H1 (cell line): ENCODE results near the gene PKD1. TPM values are rescaled to one million over a fixed set of nuclear protein-coding genes. Genes with fewer than 3 reads are reported as not detected.
"Not testable (repeated sequence)": the region's sequence is repeated elsewhere in the genome, so short reads cannot be mapped to it uniquely, and the experiment has no call there.

ENCODE experiments used
- CTCF ChIA-PET: fragments of 300-600 bp; sonication (Branson Sonifier 250); formaldehyde crosslinking; loops from one replicate; lab custom pipeline; 2021; ENCODE audit not compliant: partially characterized antibody; lab: Charles Lee
- POLR2A ChIA-PET: fragments of 300-600 bp; sonication (Branson Sonifier 250); formaldehyde crosslinking; loops from one replicate; lab custom pipeline; 2021; ENCODE audit warnings: inconsistent platforms; ENCODE audit not compliant: partially characterized antibody; lab: Charles Lee
- DNase-seq, 2 experiments: peaks; one replicate each; pipeline versions ENCODE4 v3.0.0 to v3.0.0-alpha.2; 2010 to 2022; ENCODE audit warnings: low spot score in 2 of 2, low read depth in 1 of 2, mixed read lengths in 1 of 2
- FAIRE-seq: peaks from 2 replicates; lab custom pipeline; 2011; peaks lifted over from hg19 to GRCh38; lab: Jason Lieb, UNC
- H2AFZ ChIP-seq: 2 replicates; pipeline ENCODE4 v1.8.1; 2012; ENCODE audit warnings: low read length, inconsistent platforms
- H2AK5ac ChIP-seq: 2 replicates; pipeline ENCODE4 v1.6.1; 2013; ENCODE audit warnings: low read depth, low read length
- H2BK120ac ChIP-seq: replicated peaks from 2 replicates; pipeline ENCODE3; 2013; ENCODE audit warnings: low read depth, low read length, inconsistent platforms
- H2BK12ac ChIP-seq: 2 replicates; pipeline ENCODE4 v1.6.1; 2013; ENCODE audit warnings: low read depth, low read length
- H2BK15ac ChIP-seq: 2 replicates; pipeline ENCODE4 v1.6.1; 2013; ENCODE audit warnings: low read length
- H2BK20ac ChIP-seq: 2 replicates; pipeline ENCODE4 v1.6.1; 2013; ENCODE audit warnings: low read length
- H2BK5ac ChIP-seq: 2 replicates; pipeline ENCODE4 v1.6.1; 2013; ENCODE audit warnings: low read depth, low read length
- H3K14ac ChIP-seq: 2 replicates; pipeline ENCODE4 v1.6.1; 2013; ENCODE audit warnings: inconsistent platforms; ENCODE audit not compliant: insufficient read length
- H3K18ac ChIP-seq: 2 replicates; pipeline ENCODE4 v1.6.1; 2013; ENCODE audit warnings: low read length; ENCODE audit errors: extremely low read depth
- H3K23ac ChIP-seq: 2 replicates; pipeline ENCODE4 v1.6.1; 2013; ENCODE audit warnings: inconsistent platforms; ENCODE audit not compliant: insufficient read length
- H3K23me2 ChIP-seq: 2 replicates; pipeline ENCODE4 v1.6.1; 2013; ENCODE audit warnings: low read depth, low read length
- H3K27ac ChIP-seq: 2 replicates; pipeline ENCODE4 v1.6.1; 2011; ENCODE audit warnings: low read depth, low read length, inconsistent platforms
- H3K27me3 ChIP-seq, 4 experiments: replicated peaks in 1 of 4; 1 replicate in 1 of 4; 2 replicates in 3 of 4; pipeline versions ENCODE4 v1.6.1 to v1.8.1; 2011 to 2013; ENCODE audit warnings: low read length in 3 of 4, mild to moderate bottlenecking in 3 of 4, inconsistent platforms in 2 of 4, mixed read lengths in 2 of 4, moderate library complexity in 1 of 4; ENCODE audit not compliant: control insufficient read depth in 3 of 4, insufficient read depth in 3 of 4; ENCODE audit errors: extremely low read depth in 1 of 4
- H3K36me3 ChIP-seq, 4 experiments: 2 replicates each; pipeline versions ENCODE4 v1.6.1 to v1.8.1; 2011 to 2013; ENCODE audit warnings: mild to moderate bottlenecking in 4 of 4, low read length in 3 of 4, moderate library complexity in 2 of 4, control low read depth in 1 of 4, inconsistent platforms in 1 of 4; ENCODE audit not compliant: insufficient read depth in 4 of 4, control insufficient read depth in 2 of 4
- H3K4ac ChIP-seq: replicated peaks from 2 replicates; pipeline ENCODE3; 2013; ENCODE audit warnings: low read length, low read depth, mixed read lengths, inconsistent platforms; ENCODE audit not compliant: insufficient read length
- H3K4me1 ChIP-seq, 4 experiments: replicated peaks in 1 of 4; 1 replicate in 1 of 4; 2 replicates in 3 of 4; pipeline versions ENCODE4 v1.6.1 to v1.8.1; 2011 to 2013; ENCODE audit warnings: low read length in 3 of 4, inconsistent platforms in 2 of 4, mixed read lengths in 1 of 4; ENCODE audit not compliant: insufficient read depth in 4 of 4, control insufficient read depth in 3 of 4
- H3K4me2 ChIP-seq, 2 experiments: 2 replicates each; pipeline versions ENCODE4 v1.6.1 to v1.8.1; 2011 to 2013; ENCODE audit warnings: low read depth in 2 of 2, low read length in 2 of 2, control low read depth in 1 of 2, inconsistent platforms in 1 of 2, mild to moderate bottlenecking in 1 of 2; ENCODE audit not compliant: insufficient read depth in 1 of 2
- H3K4me3 ChIP-seq, 4 experiments: fragments of 200-600, 300-600 bp in 1 of 4; sonication (generic), shearing (Covaris generic), sonication (Bioruptor Twin) in 1 of 4; 2 replicates each; pipeline versions ENCODE4 v1.5.1 to v1.8.1; 2011 to 2016; ENCODE audit warnings: low read length in 4 of 4, low read depth in 3 of 4, control low read depth in 2 of 4, inconsistent platforms in 2 of 4, mild to moderate bottlenecking in 2 of 4, mixed read lengths in 1 of 4, moderate library complexity in 1 of 4; ENCODE audit not compliant: insufficient read depth in 2 of 4; ENCODE audit errors: extremely low read depth in 1 of 4
- H3K56ac ChIP-seq: replicated peaks from 2 replicates; pipeline ENCODE3; 2013; ENCODE audit warnings: low read depth, mild to moderate bottlenecking, mixed read lengths, low read length, inconsistent platforms; ENCODE audit not compliant: insufficient read length
- H3K79me1 ChIP-seq: 2 replicates; pipeline ENCODE4 v1.6.1; 2013; ENCODE audit warnings: low read depth, low read length, control low read depth
- H3K79me2 ChIP-seq, 2 experiments: 2 replicates each; pipeline versions ENCODE4 v1.6.1 to v1.8.1; 2012 to 2013; ENCODE audit warnings: low read length in 2 of 2, mild to moderate bottlenecking in 2 of 2, inconsistent platforms in 1 of 2; ENCODE audit not compliant: insufficient read depth in 2 of 2, control insufficient read depth in 1 of 2
- H3K9ac ChIP-seq, 4 experiments: replicated peaks in 1 of 4; 1 replicate in 1 of 4; 2 replicates in 3 of 4; pipeline versions ENCODE4 v1.6.1 to v1.8.1; 2011 to 2013; ENCODE audit warnings: low read depth in 3 of 4, low read length in 3 of 4, control low read depth in 2 of 4, mild to moderate bottlenecking in 2 of 4, moderate library complexity in 2 of 4, inconsistent platforms in 1 of 4; ENCODE audit errors: extremely low read depth in 1 of 4
- H3K9me3 ChIP-seq, 2 experiments: 2 replicates each; pipeline versions ENCODE4 v1.6.1 to v1.8.1; 2012 to 2013; ENCODE audit warnings: mild to moderate bottlenecking in 2 of 2, moderate library complexity in 2 of 2, control low read depth in 1 of 2, inconsistent platforms in 1 of 2, low read depth in 1 of 2, low read length in 1 of 2, mixed read lengths in 1 of 2; ENCODE audit not compliant: insufficient read depth in 2 of 2
- H4K20me1 ChIP-seq, 2 experiments: replicated peaks in 1 of 2; 2 replicates each; pipeline versions ENCODE3 to v1.8.1; 2011 to 2013; ENCODE audit warnings: inconsistent platforms in 2 of 2, low read length in 2 of 2, mild to moderate bottlenecking in 1 of 2; ENCODE audit not compliant: insufficient read depth in 2 of 2, control insufficient read depth in 1 of 2
- H4K5ac ChIP-seq: 2 replicates; pipeline ENCODE4 v1.6.1; 2013; ENCODE audit warnings: low read length, low read depth, mixed read lengths, inconsistent platforms; ENCODE audit not compliant: insufficient read length
- H4K8ac ChIP-seq: 2 replicates; pipeline ENCODE4 v1.8.0; 2013; ENCODE audit warnings: mild to moderate bottlenecking, moderate library complexity, low read length, inconsistent platforms; ENCODE audit not compliant: insufficient read depth; ENCODE audit errors: extremely low read depth
- H4K91ac ChIP-seq: replicated peaks from 2 replicates; pipeline ENCODE3; 2013; ENCODE audit warnings: low read length, mixed read lengths, inconsistent platforms; ENCODE audit not compliant: insufficient read length
- WGBS, 2 experiments: shearing (Covaris generic) in 1 of 2; methylation state at CpG; one replicate each; pipeline versions ENCODE4 v1.1.6 to v1.1.7; 2013 to 2015; ENCODE audit warnings: low lambda C conversion rate in 2 of 2, mixed read lengths in 2 of 2, inconsistent platforms in 1 of 2, low coverage in 1 of 2, missing lambda C conversion rate in 1 of 2; ENCODE audit not compliant: insufficient replicate concordance in 2 of 2, insufficient coverage in 1 of 2, insufficient read length in 1 of 2; ENCODE audit errors: extremely low coverage in 1 of 2, missing lambda C conversion rate in 1 of 2; 5-methylcytosine and 5-hydroxymethylcytosine counted together
- polyA plus RNA-seq, 7 experiments: library from polyadenylated mRNA; depleted of rRNA in 3 of 7; stranded (reverse) in 5 of 7; unstranded in 2 of 7; fragments of >200 nt in 5 of 7; fragments of 200-250 nt in 2 of 7; gene quantifications; 1 replicate in 5 of 7; 2 replicates in 1 of 7; 4 replicates in 1 of 7; pipeline versions ENCODE4 v1.2.1 to v1.2.3, GENCODE V29; 2011 to 2013; ENCODE audit warnings: missing spikeins in 2 of 7, mixed read lengths in 2 of 7
- total RNA-seq: library from RNA; stranded (reverse); fragmentation: NEBNext Ultra II Directional; extraction: Animal tissue kit (Norgen Biotek cat#: 25700); gene quantifications from 2 replicates; pipeline ENCODE4 v1.2.1, GENCODE V29; 2021

The PKD1 gene
- total and polyA plus RNA-seq, 2 of the 8 experiments (the other 6 are each of a cell fraction or from before 2014, with no cell fraction given) = 40.6 to 52.7 TPM

DNA sequence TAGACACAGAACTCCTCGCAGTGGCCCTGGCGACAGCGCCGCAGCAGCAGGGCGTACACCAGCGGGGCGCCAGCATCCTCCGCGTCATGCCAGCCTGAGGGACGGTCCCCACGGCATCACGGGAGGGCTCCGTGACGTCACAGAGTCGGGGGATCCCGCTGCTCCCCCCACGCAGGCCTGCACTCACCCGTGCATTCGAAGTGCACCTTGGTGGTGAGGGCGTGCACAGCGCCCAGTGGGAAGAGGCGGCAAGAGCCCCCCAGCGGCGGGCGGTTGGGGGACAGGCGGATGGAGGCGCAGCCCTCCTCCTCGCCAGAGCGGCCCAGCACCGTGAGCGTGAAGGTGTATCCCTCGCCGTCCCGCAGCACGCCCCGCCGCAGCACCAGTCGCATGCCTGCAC lies 29.5 kb downstream of the PKD1 start:
- FAIRE-seq, DNase-seq, H3K23ac ChIP-seq, POLR2A ChIA-PET, H2BK20ac ChIP-seq, H3K14ac ChIP-seq, H3K27ac ChIP-seq, H3K27me3 ChIP-seq, H3K23me2 ChIP-seq, H3K9me3 ChIP-seq, H3K79me1 ChIP-seq, H2AFZ ChIP-seq, H3K9ac ChIP-seq, H3K4me3 ChIP-seq, H2BK5ac ChIP-seq, H2BK15ac ChIP-seq, H2BK120ac ChIP-seq, H4K5ac ChIP-seq, H2AK5ac ChIP-seq, H4K91ac ChIP-seq, H3K4me2 ChIP-seq, H3K4ac ChIP-seq, H4K8ac ChIP-seq, H3K56ac ChIP-seq, H3K79me2 ChIP-seq, H3K4me1 ChIP-seq, H4K20me1 ChIP-seq, H2BK12ac ChIP-seq, H3K18ac ChIP-seq: not testable (repeated sequence)
- H3K36me3 ChIP-seq = peaks cover 0 to 42% (median 0%) of the 10 kb centered on the region in 4 experiments; a peak in 2 of 8 replicates
- WGBS, 2 experiments = 91% methylated on average over 13 of the region's 38 CpGs; no CpG with 5 or more reads in 1 of the 2 experiments
- CTCF ChIA-PET = interaction anchor here (0.6 kb wide), 1 partner anchor 1365 kb away, joined by 3 read pairs; the partner anchor contains the start of gene CIAO3

DNA sequence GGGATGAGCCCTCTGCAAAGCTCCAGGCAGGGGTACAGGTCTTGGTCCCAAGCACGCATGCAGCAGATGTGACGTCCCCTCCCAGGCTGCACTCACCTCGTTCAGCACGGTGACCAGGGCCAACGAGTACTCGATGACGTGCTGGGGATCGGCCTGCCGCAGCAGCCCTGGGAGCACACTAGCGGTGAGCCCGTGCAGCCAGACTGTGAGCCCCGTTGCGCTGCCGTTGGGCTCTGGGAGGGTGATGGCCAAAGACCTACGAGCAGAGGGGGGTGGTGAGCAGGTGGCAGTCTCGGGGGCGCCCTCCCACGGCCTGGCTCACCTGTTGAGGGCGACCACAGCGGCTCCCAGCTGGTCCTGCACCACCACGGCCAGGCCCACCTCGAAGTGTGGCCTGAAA lies 29.9 kb downstream of the PKD1 start:
- DNase-seq, H3K4me1 ChIP-seq, H3K4me2 ChIP-seq, H3K23me2 ChIP-seq, H4K5ac ChIP-seq, POLR2A ChIA-PET, H3K79me1 ChIP-seq, H3K56ac ChIP-seq, H3K9ac ChIP-seq, H2AK5ac ChIP-seq, H3K4me3 ChIP-seq, H2BK20ac ChIP-seq, H2BK120ac ChIP-seq, H3K27ac ChIP-seq, H2BK5ac ChIP-seq, H4K20me1 ChIP-seq, H4K8ac ChIP-seq, FAIRE-seq, H3K9me3 ChIP-seq, H2BK15ac ChIP-seq, H3K4ac ChIP-seq, H2AFZ ChIP-seq, H4K91ac ChIP-seq, H3K27me3 ChIP-seq, H2BK12ac ChIP-seq, H3K14ac ChIP-seq, H3K79me2 ChIP-seq, H3K23ac ChIP-seq, H3K18ac ChIP-seq: not testable (repeated sequence)
- H3K36me3 ChIP-seq = peaks cover 0 to 37% (median 0%) of the 10 kb centered on the region in 4 experiments; a peak in 2 of 8 replicates
- 95% methylated on average over 15 of the region's 22 CpGs; no CpG with 5 or more reads in 1 of the 2 experiments for WGBS, 2 experiments
- CTCF ChIA-PET = interaction anchor here (0.7 kb wide), 1 partner anchor 13 kb away, joined by 3 read pairs; no protein-coding TSS in a partner anchor
